ENCODE results near the gene SREK1IP1.

DNA sequence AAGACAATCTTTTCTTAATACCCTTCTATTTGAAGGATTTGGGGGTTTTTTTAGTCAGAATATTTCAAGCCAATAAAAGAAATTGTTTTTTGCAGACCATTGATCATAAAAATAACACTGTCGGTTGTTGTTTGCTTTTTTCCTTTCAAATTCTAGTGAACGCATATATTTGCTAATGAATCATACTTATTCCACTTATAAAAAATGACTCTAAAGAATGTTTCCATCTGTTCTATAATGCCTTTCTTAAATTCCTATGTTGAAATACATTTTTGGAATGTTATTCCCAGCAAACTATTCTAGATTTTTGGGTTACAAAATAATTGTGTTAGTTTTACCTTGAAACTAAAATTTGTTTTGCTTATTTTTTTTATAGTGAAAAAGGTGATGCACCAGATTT lies 32.4 kb upstream of the SREK1IP1 start:
- TF ChIP-seq, protein P1, sequence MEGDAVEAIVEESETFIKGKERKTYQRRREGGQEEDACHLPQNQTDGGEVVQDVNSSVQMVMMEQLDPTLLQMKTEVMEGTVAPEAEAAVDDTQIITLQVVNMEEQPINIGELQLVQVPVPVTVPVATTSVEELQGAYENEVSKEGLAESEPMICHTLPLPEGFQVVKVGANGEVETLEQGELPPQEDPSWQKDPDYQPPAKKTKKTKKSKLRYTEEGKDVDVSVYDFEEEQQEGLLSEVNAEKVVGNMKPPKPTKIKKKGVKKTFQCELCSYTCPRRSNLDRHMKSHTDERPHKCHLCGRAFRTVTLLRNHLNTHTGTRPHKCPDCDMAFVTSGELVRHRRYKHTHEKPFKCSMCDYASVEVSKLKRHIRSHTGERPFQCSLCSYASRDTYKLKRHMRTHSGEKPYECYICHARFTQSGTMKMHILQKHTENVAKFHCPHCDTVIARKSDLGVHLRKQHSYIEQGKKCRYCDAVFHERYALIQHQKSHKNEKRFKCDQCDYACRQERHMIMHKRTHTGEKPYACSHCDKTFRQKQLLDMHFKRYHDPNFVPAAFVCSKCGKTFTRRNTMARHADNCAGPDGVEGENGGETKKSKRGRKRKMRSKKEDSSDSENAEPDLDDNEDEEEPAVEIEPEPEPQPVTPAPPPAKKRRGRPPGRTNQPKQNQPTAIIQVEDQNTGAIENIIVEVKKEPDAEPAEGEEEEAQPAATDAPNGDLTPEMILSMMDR (IDR thresholded peaks at IDR 0.05; ENCODE audit: low read length), result no peak
- no peak for TF ChIP-seq EZH2 (optimal IDR thresholded peaks at IDR 0.05; ENCODE audit: low read depth, low read length)

Data from MM.1S (cell line).